DLD1 (cell line): ENCODE measurements around the gene CLIC1.

ENCODE experiments used
- in situ Hi-C: cut with HindIII; loops from 2 replicates; pipeline ENCODE4 v1.10.0; 2017; ENCODE audit warnings: low sequenced_read_pairs

Gene CLIC1

GRCh38 chr6:31705931-31706330, 30.4 kb downstream of the CLIC1 start:
- in situ Hi-C loops = no loop called here

DNA sequence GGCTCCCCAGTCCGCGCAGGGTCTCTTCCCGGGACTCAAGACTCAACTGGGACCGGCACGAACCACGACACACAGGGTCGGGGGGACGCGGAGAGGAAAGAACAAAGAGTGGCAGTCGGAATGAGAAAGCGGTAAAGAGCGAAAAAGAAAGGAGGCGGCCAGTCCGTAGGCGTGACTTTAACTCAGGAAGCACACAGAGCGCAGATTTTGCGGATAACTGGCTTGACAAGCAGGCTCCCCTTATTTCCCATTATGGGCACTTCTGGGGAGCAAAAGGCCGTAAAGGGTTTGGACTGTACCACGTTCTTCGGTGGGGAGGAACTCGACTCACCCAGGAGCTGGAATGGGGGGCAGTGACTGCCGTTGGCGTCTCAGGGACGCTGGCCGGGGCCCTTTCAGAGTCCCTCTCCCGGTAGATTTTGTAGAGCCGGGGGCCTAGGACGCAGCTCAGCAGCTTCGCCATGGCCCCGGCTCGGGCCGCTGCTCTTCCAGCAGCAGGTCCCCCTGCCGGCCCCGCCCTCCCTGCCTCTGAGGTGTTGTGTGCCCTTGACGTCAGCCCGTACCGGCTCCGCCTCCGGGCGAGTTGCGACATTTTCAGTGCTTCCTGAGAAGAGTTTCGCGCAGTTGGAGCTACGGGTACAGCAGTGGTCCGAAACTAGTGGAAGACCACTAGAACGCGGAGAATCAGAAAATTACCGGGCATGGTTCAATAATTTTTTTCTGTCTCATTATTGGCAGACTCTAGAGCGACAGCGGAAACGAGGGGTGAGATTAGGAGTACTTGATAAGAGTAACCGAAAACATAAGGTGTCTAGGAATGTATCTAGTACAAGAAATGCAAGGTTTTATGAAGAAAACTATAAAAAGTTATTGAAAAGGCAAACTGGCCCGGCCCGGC, 33.3 kb downstream of the CLIC1 start, which contains the start of gene ABHD16A:
ABHD16A (minus strand) TSS at position 506 of the 898 bp plus-strand sequence; CDS start at position 463, 43 bp downstream.
- in situ Hi-C loops = no loop called here

- in situ Hi-C loops = no loop called here
Measured at GRCh38 chr6:31702405-31702818, 33.9 kb downstream of the CLIC1 start.

DNA sequence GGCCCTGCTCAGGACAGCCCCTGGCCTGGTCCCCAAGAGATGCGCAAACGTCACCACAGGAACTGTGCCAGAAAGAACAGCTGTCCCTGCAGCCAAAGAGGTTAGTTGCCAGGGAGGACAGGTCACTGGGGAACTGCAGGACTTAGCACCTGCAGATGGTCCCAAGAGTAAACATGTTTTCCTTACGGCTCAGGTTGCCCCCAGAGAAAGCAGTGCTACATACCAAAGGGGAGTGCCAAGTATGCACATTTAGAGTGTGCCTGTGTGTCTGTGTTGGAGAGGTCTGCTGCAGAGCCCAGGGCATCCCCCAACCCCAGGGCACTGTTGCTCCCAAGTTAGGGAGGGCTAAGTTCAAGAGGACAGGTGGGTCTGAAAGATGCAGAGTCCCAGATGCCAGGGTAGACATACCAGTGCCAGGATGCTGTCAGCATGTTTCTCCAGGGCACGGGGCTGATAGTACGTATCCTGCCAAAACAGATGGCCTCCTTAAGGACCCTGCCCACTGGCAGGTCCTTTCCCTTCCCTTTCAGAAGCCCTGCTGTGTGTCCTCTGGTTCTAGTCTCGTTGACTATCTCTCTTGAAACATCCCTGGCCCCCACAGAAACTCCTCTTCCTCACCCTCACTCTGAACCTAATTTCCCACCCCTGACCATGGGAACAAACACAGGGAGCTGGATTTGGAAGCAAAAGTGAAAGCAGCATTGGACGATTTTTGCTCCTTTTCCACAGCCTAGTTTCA, 34.5 kb downstream of the CLIC1 start:
- in situ Hi-C loops = no loop called here

- in situ Hi-C loops = no loop called here
Measured at GRCh38 chr6:31700740-31701401, 35.5 kb downstream of the CLIC1 start.

DNA sequence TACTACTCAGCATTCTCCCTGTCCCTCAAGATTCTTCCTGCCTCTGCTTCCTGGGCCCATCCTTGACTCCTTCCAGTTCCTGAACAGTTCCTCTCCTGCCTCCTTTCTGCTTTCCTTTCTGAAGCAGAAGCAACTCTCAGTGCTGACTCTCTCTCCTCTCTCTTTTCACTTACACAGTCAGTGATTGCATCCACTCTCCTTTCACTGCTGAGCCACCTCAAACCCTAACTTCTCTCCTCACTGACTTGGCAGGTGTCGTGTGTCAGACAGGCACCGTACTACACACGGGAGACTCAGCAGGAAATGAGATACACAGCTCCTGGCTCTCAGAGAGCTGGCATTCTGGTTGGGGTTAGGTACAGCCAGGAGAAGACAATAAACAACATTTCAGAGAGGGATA, 38.8 kb downstream of the CLIC1 start:
- in situ Hi-C loops = no loop called here

- in situ Hi-C loops = loop anchor here (5.0 kb wide), 1 partner anchor 39 kb away; no protein-coding TSS in a partner anchor
Measured at GRCh38 chr6:31693535-31693934, 42.8 kb downstream of the CLIC1 start.

DNA sequence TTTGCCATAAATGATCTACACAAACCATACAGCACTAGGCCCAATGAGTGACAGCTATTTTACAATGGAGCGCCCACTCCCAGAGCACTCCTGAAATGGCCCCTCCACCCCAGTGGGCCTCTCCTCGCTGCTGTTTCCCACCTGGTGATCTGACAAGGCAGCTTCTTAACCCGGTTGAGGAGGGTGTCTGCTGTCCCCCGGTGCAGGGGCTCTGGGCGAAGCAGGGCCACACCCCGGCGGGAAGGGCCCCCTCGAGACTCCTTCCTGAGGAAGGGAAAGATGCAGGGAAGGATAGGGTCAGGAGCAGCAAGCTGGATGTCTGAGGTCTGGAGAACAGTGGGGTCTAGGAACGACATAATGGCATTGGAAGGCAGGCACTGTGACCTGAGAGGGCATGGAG, 43.4 kb downstream of the CLIC1 start:
- in situ Hi-C loops = loop anchor here (5.0 kb wide), 1 partner anchor 39 kb away; no protein-coding TSS in a partner anchor

GRCh38 chr6:31692353-31692752, 44.0 kb downstream of the CLIC1 start:
- in situ Hi-C loops = loop anchor here (5.0 kb wide), 1 partner anchor 40 kb away; no protein-coding TSS in a partner anchor

DNA sequence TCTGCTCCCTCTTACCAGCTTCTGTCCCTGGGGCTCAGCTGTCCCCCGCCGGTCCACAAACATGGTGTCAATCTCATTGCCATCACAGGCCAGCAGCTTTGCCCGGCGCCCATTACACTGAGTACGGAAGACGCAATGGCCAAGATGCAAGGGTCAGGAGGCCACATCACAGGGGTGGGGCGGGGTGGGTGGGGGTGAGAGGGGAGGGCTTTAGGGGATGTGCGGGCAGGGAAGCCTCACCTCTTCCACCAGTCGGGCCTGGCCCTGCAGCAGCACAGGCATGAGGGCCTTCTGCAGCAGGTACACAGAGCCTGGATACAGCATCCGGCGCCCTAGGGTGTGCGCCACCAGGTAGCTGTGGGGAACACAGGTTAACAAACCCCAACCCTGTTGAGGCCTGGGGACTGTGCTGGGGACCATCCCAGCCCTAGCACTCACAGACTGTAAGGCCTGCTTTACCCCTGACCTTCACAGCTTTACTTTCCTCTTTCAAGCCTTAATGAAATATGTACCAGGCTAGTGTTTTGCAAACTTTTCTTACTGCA, 44.7 kb downstream of the CLIC1 start:
- in situ Hi-C loops = loop anchor here (5.0 kb wide), 1 partner anchor 41 kb away; no protein-coding TSS in a partner anchor

DNA sequence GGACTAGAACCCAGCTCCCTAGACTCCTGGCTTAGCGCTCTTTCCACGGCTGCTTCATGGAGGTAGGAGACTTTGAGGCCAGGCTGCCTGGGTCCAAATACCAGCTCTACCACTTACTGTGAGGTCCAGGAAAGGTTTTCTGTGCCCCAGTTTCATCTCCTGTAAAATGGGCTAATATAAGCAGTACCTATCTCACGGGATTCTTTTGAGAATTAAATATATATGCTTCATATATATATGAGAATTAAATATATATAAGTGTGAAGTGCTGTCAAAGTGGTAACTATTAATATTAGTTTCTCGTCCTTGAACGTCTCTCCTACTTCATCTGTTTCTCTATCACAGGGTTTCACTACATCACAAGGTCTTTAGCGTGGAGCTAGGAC, 45.3 kb downstream of the CLIC1 start:
- in situ Hi-C loops = loop anchor here (5.0 kb wide), 1 partner anchor 41 kb away; no protein-coding TSS in a partner anchor

GRCh38 chr6:31690231-31691077, 45.9 kb downstream of the CLIC1 start:
- in situ Hi-C loops = loop anchor here (5.0 kb wide), 1 partner anchor 42 kb away; no protein-coding TSS in a partner anchor

DNA sequence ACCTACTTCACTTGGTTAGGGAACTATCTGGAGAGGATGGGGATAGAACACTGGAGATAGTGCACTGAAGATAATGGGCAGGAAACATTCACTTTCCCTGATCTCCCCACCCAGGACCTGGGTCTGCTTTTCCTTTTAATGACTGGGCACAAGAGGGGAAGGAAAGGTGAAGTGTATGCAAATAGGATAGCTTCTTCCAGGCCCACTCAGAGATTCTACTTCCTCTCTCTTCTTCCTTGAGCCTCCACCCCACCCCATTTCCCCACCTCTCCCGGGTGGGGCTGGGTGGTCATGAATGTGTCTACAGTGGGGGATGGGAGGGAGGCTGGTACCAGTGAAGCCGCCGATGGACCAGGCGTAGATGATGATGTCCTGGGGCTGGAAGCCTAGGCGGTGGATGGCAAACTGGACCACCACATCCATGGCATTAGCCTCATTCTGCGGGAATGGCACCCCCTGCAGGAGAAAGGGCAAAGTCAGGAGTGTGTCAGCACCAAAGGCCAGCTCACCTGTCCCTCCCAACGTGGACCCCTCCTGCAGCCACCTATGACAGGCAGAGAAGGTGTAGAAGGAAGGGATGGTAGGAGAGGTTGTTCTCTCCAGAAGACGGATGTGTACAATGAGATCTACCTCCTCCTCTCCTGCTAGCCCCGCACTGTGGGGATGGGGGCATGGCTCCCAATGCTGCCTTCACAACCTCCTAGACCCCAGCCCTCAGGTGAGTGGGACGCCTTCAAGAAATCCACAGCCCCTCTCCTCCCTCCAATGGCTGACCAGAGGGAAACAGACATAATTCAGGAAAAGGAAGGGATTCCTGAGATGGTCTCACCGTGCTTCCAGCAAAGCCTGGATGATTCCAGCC, 46.9 kb downstream of the CLIC1 start:
- in situ Hi-C loops = loop anchor here (5.0 kb wide), 1 partner anchor 43 kb away; no protein-coding TSS in a partner anchor

GRCh38 chr6:31687860-31688693, 48.3 kb downstream of the CLIC1 start:
- in situ Hi-C loops = no loop called here

DNA sequence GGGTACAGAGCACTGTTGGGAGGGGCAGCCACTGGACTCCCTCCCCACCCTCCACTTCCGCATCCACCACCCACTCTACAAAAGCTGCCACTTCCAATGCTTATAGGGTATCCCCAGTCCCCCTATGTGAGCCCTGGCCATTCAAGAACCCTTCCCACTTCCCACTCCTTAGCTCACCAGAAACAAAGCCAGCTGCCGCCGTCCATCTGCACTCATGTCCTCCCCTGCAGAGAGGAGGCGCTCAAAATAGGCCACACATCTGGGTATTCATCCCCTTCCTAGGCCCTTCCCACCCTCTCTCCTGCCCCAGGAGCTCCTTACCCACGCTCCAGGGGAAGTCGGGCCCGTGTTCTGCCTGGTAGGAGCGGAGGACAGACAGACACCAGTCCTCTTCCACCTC, 49.0 kb downstream of the CLIC1 start:
- in situ Hi-C loops = no loop called here

GRCh38 chr6:31686483-31686882, 49.8 kb downstream of the CLIC1 start:
- in situ Hi-C loops = no loop called here

- in situ Hi-C loops = no loop called here
Measured at GRCh38 chr6:31683591-31683990, 52.7 kb downstream of the CLIC1 start.

DNA sequence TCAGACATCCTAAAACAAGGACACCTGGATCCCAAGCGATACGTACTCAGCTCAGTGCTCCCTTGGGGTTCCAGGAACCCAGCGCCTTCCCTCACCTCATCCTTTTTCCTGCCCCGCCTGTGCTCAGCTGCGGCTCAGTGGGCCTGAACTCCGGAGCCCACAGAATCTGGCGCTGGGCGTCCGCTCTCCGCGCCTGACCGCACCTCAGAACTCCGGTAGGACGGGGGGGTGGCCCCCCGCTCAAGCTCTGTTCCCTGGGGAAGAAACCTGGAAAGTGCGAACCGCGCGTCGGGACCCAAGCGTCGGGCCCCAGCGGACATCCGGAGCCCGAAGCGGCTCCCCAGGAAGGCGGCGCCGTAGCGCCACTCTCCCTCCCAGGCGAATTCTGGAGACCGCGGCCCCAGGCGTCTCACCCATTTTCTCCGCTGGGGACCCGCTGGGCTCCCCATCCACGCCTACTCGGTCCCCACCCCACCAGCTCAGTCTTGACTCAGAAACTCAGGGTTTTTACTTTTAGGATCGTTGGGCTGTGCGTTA, 55.1 kb downstream of the CLIC1 start:
- in situ Hi-C loops = no loop called here
